ENCODE results near the gene CLEC11A. TPM values are rescaled to one million over a fixed set of nuclear protein-coding genes. Genes with fewer than 3 reads are reported as not detected.
A peak's percentile ranks its signal among the peaks of the same experiment; 100 is the strongest.

CLEC11A gene
- total RNA-seq, 6 donors from 2014 or later = 3.9 to 19.6 (median 15.9) TPM

DNA sequence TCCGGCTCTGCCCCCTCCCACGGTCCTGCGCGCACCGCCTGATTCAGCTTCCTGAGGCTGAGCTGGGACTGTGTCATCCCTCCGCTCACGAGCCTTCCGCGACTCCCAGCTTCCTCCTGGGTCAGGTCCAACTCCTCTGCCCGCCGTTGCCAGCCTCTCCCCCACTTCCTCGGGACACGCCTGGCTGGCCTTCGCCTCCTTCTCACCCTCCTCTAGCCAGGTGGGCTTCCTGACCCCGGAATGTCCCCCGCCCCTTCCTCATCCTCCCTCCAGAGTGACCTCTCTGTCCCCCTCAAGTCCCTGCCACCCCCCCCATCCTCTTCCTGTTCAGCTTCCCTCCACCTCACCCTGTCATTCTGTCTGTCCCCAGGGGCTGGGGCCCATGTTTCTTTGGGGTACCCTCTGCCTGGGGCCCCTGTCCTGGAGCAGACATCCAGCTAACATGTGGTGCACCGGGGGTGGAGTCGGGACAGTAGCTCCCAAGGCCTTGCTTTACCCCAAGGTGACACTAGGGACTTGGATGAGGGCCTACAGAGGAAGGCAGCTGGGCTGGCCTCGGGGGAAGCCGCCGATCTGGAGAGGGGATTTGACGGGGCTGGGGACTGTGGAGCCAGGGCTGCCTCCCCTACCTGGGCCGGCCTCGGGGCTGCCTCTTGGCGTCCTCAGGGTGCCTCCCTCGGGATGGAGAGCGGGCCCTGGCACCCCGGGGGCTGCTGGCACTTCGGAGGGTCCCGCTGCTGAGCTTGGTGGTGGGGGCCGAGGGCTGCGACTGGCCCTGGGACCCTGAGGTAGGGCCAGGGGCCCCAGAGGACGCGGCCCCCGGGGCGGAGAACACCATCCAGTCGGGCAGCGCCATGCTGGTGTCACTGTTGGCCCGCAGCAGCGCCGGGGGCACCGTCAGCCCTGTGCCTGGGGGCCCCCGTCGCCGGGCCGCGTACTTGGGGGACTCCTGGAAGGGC is 20.0 kb upstream of the CLEC11A start:
- no peaks in the 10 kb centered on the region for H3K9me3 ChIP-seq
- TF ChIP-seq POLR2AphosphoS5 (IDR thresholded peaks at IDR 0.05) (no peak), EP300 (IDR thresholded peaks at IDR 0.05) (no peak), POLR2A (IDR thresholded peaks at IDR 0.05) (no peak)
- TF ChIP-seq, protein P1, sequence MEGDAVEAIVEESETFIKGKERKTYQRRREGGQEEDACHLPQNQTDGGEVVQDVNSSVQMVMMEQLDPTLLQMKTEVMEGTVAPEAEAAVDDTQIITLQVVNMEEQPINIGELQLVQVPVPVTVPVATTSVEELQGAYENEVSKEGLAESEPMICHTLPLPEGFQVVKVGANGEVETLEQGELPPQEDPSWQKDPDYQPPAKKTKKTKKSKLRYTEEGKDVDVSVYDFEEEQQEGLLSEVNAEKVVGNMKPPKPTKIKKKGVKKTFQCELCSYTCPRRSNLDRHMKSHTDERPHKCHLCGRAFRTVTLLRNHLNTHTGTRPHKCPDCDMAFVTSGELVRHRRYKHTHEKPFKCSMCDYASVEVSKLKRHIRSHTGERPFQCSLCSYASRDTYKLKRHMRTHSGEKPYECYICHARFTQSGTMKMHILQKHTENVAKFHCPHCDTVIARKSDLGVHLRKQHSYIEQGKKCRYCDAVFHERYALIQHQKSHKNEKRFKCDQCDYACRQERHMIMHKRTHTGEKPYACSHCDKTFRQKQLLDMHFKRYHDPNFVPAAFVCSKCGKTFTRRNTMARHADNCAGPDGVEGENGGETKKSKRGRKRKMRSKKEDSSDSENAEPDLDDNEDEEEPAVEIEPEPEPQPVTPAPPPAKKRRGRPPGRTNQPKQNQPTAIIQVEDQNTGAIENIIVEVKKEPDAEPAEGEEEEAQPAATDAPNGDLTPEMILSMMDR (IDR thresholded peaks at IDR 0.05) = no peak
- H3K27me3 ChIP-seq = peaks cover 0 to 12% (median 4%) of the 10 kb centered on the region in 4 donors
- DNase-seq (peak in 1 of 2 donors; percentile 69), ATAC-seq (ENCODE audit: low FRiP score in 2 of 2) (no peak)
- no peak overlapping the region for H3K4me3 ChIP-seq
- WGBS, 2 donors = 61 to 68% methylated on average over 29 to 34 of the region's 47 CpGs
- no peaks in the 10 kb centered on the region for H3K36me3 ChIP-seq
- no peak overlapping the region for H3K27ac ChIP-seq
- no peaks in the 10 kb centered on the region for H3K4me1 ChIP-seq

DNA sequence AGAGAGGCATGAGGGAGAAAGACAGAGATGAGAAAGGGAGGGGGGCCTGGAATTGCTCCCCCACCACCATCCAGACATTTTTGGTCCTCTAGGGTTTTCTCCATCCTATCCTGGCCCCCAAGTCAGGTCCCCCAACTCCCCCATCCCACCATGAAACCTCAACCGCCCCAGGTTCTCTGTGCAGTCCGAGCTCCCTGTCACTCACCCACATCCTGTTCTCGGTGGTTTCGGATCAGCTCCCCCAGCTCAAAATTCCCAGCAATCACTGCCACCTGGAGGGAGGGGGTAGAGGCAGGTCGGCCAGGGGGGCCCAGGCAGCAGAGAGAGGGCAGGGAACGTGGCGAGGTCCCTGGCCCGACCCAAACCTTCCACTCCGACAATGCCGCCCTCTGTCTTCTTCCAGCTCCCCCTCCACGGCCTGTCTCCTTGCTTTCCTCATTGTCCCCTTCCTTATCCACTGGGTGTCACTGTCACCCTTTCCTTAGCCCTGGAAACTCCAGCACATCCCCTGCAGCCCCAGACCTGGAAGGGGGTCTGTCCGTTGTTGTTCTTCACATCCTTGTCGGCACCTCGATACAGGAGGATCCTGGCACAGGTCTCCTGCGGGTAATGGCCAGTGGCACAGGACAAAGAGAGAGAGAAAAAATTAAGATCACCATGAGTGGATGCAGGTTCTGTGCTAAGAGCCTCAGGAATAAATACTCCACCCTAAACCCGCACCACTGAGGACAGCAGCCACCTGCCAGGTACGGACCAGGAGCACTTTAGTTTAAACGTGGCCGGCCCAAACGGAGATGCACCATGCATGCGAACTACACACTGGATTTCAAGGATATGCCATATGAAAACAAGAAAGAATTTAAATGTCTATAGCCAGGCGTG is 19.0 kb upstream of the CLEC11A start:
- TF ChIP-seq POLR2A (IDR thresholded peaks at IDR 0.05) (no peak), EP300 (IDR thresholded peaks at IDR 0.05) (no peak), POLR2AphosphoS5 (IDR thresholded peaks at IDR 0.05) (no peak)
- TF ChIP-seq, protein P1 (IDR thresholded peaks at IDR 0.05) = no peak
- Histone ChIP-seq H3K4me1 (no peaks in the 10 kb centered on the region), H3K4me3 (no peak overlapping the region), H3K27me3 (peaks cover 0 to 12% (median 4%) of the 10 kb centered on the region in 4 donors), H3K27ac (no peak overlapping the region), H3K36me3 (no peaks in the 10 kb centered on the region), H3K9me3 (no peaks in the 10 kb centered on the region)
- DNase-seq = no peak
- no peak for ATAC-seq (ENCODE audit: low FRiP score in 2 of 2)
- 28 to 31% methylated on average over 22 of the region's 22 CpGs for WGBS, 2 donors

DNA sequence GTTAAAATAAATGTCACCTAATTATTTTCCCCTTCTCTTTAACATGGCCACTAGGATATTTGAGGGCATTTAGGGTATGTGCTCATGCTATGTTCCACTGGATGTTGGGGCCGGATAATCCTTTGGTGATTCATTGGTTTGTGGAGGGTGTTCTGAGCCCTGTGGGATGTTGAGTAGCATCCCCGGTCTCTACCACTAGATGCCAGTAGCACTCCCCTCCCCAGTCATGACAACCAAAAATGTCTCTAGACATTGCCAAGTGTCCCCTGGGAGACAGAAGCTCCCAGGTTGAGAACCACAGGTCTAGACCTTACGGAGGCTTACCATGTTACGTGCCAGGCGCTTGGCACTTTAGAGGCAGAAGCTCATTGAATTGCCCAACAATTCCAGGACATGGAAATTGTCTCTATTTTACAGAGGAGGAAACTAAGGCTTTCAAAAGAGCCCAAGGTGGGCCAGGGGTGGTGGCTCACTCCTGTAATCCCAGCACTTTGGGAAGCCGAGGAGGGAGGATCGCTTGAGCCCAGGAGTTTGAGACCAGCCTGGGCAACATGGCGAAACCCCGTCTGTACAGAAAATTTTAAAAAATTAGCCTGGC is 17.6 kb upstream of the CLEC11A start:
- H3K9me3 ChIP-seq = no peaks in the 10 kb centered on the region
- TF ChIP-seq, protein P1 (IDR thresholded peaks at IDR 0.05) = peak in 5 of 6 experiments; percentile 20 to 38 (median 22)
- TF ChIP-seq POLR2AphosphoS5 (IDR thresholded peaks at IDR 0.05) = no peak
- H3K36me3 ChIP-seq = no peaks in the 10 kb centered on the region
- 37 to 44% methylated on average over 9 of the region's 9 CpGs for WGBS, 2 donors
- DNase-seq (no peak), ATAC-seq (ENCODE audit: low FRiP score in 2 of 2) (peak in 1 of 2 donors; percentile 46)
- H3K4me1 ChIP-seq = no peaks in the 10 kb centered on the region
- H3K27me3 ChIP-seq = peaks cover 0 to 12% (median 4%) of the 10 kb centered on the region in 4 donors
- H3K27ac ChIP-seq = no peak overlapping the region
- no peak overlapping the region for H3K4me3 ChIP-seq

DNA sequence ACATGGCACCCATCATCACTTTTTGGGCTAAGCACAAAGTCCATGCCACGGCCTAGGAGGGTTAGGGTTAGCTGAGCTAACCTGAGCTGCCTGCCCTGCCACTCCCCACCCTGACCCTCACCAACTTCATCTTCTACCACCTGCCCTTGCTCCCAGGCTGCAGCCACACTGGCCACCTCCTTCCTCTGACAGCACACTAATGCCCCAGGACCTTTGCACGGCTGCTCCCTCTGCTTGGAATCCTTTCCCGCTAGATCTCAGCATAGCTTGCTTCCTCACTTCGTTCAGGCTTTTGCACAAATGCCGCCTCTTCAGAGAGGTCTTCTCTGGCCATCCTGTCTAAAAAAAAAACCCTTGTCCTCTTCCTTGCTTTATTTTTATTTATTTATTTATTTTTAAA is 16.8 kb upstream of the CLEC11A start:
- H3K27me3 ChIP-seq = peaks cover 0 to 12% (median 4%) of the 10 kb centered on the region in 4 donors
- 64 to 77% methylated on average over 5 of the region's 5 CpGs for WGBS, 2 donors
- no peaks in the 10 kb centered on the region for H3K36me3 ChIP-seq
- DNase-seq (no peak), ATAC-seq (ENCODE audit: low FRiP score in 2 of 2) (no peak)
- no peak overlapping the region for H3K27ac ChIP-seq
- TF ChIP-seq EP300 (IDR thresholded peaks at IDR 0.05) (no peak), POLR2A (IDR thresholded peaks at IDR 0.05) (no peak), POLR2AphosphoS5 (IDR thresholded peaks at IDR 0.05) (no peak)
- TF ChIP-seq, protein P1 (IDR thresholded peaks at IDR 0.05) = no peak
- no peaks in the 10 kb centered on the region for H3K9me3 ChIP-seq
- H3K4me1 ChIP-seq = no peaks in the 10 kb centered on the region
- H3K4me3 ChIP-seq = no peak overlapping the region

Measured in upper lobe of left lung (tissue), 6 donors.